ENCODE data around the gene TMEM163. TPM values are rescaled to one million over a fixed set of nuclear protein-coding genes. Genes with fewer than 3 reads are reported as not detected.

The TMEM163 gene
- total and polyA plus RNA-seq, 12 donors: 0.16 to 1.7 (median 0.37) TPM

DNA sequence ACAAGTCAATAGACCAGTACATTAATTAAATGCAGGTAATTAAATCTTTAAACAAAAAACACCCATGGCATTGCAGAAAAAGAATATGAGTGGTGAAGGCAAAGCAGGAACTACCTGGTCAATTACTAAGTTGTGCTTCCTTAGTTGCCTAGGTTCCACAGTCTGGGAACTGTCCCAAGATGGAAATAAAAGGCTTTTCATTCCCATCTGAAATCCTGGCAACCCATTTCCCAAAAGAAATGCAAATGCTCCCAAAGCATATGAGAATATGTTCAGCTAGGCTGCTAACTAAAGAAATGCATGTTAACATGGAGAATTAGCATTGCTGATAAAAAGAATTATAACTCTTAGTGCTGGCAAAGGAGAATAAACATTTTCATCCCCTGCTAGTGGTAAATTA, 177.8 kb downstream of the TMEM163 start:
- TF ChIP-seq, protein P1, sequence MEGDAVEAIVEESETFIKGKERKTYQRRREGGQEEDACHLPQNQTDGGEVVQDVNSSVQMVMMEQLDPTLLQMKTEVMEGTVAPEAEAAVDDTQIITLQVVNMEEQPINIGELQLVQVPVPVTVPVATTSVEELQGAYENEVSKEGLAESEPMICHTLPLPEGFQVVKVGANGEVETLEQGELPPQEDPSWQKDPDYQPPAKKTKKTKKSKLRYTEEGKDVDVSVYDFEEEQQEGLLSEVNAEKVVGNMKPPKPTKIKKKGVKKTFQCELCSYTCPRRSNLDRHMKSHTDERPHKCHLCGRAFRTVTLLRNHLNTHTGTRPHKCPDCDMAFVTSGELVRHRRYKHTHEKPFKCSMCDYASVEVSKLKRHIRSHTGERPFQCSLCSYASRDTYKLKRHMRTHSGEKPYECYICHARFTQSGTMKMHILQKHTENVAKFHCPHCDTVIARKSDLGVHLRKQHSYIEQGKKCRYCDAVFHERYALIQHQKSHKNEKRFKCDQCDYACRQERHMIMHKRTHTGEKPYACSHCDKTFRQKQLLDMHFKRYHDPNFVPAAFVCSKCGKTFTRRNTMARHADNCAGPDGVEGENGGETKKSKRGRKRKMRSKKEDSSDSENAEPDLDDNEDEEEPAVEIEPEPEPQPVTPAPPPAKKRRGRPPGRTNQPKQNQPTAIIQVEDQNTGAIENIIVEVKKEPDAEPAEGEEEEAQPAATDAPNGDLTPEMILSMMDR (IDR thresholded peaks at IDR 0.05): no peak
- Histone ChIP-seq H3K4me3 (no peak overlapping the region), H3K36me3 (no peaks in the 10 kb centered on the region), H3K9me3 (no peaks in the 10 kb centered on the region), H3K27me3 (peaks cover 0 to 2% (median 0%) of the 10 kb centered on the region in 7 donors), H3K4me1 (no peaks in the 10 kb centered on the region), H3K27ac (no peak overlapping the region)
- ATAC-seq (no peak), DNase-seq (no peak)
- intact Hi-C loops (cut with DNase I): no loop called here

DNA sequence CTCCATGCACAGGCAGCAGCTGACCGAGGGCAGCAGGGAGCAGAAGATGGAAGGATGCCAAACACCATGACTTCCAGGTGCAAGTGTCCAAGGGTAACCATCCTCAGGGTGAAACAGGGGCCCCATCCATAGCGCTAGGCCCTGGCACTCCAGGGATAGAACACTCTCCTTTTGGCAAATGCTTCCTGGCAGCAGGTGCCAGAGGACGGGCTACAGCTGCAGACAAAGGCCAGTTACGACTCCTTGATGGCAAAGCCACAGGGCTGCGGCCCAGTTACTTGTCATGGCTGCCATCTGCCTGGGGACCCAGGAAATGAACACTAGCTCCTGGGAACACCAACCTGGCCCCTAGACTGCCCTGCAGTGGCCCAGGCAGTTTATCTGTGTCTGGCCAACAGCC, 178.8 kb downstream of the TMEM163 start:
- TF ChIP-seq, protein P1 (IDR thresholded peaks at IDR 0.05): no peak
- peaks cover 0 to 2% (median 0%) of the 10 kb centered on the region in 7 donors for H3K27me3 ChIP-seq
- no peak for DNase-seq
- intact Hi-C loops (cut with DNase I): no loop called here
- no peaks in the 10 kb centered on the region for H3K36me3 ChIP-seq
- no peaks in the 10 kb centered on the region for H3K4me1 ChIP-seq
- H3K27ac ChIP-seq: no peak overlapping the region
- H3K4me3 ChIP-seq: no peak overlapping the region
- peak in 6 of 8 donors; percentile 21 to 47 (median 30) for ATAC-seq
- WGBS, 2 donors: 52 to 62% methylated on average over 5 of the region's 5 CpGs
- no peaks in the 10 kb centered on the region for H3K9me3 ChIP-seq

DNA sequence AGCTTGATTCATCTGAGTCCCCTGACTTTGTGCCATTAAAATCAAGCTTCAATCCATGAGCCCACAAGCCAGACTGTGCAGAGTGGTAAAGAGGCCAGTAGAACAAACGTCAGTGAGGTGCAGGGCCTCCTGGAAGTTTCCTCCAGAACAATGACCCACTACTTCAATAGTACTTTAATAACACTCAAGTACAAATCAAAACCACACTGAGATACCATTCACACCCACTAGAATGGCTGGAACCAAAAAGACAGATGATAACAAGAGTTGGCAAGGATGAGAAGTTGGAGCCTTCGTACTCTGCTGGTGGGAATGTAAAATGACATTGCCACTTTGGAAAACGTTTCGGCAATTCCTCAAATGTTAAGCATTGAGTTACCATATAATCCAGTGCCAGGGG, 181.1 kb downstream of the TMEM163 start:
- TF ChIP-seq, protein P1 (IDR thresholded peaks at IDR 0.05): peak in 4 of 9 donors; percentile 10 to 39 (median 24)
- H3K36me3 ChIP-seq: no peaks in the 10 kb centered on the region
- intact Hi-C loops (cut with DNase I): no loop called here
- DNase-seq (no peak), ATAC-seq (peak in 4 of 8 donors; percentile 39 to 88 (median 68))
- H3K27me3 ChIP-seq: peaks cover 0 to 3% (median 0%) of the 10 kb centered on the region in 7 donors
- H3K4me3 ChIP-seq: no peak overlapping the region
- 53 to 57% methylated on average over 4 of the region's 4 CpGs for WGBS, 2 donors
- H3K4me1 ChIP-seq: no peaks in the 10 kb centered on the region
- H3K9me3 ChIP-seq: no peaks in the 10 kb centered on the region
- no peak overlapping the region for H3K27ac ChIP-seq

DNA sequence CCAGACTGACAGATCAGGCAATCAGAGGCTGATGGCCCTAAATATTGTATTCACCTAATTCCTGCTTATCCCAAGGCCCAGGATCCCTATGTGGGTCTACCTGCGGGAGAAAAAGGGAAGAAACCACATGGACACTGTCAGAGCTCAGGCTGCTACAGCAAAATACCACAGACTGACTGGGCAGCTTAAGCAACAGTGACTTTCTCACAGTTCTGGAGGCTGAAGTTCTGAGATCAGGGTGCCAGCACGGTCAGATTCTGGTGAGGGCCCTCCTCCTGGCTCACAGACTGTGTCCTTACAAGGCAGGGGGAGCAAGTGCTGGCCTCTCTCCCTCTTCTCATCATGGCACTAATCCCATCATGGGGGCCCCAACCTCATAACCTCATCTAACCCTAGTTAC, 181.7 kb downstream of the TMEM163 start:
- ATAC-seq: no peak
- intact Hi-C loops (cut with DNase I): no loop called here
- Histone ChIP-seq H3K36me3 (no peaks in the 10 kb centered on the region), H3K27ac (no peak overlapping the region), H3K4me3 (no peak overlapping the region), H3K4me1 (no peaks in the 10 kb centered on the region), H3K27me3 (peaks cover 0 to 7% (median 0%) of the 10 kb centered on the region in 7 donors), H3K9me3 (no peaks in the 10 kb centered on the region)
- TF ChIP-seq, protein P1 (IDR thresholded peaks at IDR 0.05): no peak
- DNase-seq: no peak
- WGBS, 2 donors: 94% methylated on average over 2 of the region's 2 CpGs

Measured in heart right ventricle (tissue), 16 donors.